Neural cell (in vitro differentiated cells): ENCODE measurements around the gene UPB1. TPM values are rescaled to one million over a fixed set of nuclear protein-coding genes. Genes with fewer than 3 reads are reported as not detected.

ENCODE experiments used
- H2AFZ ChIP-seq: fragments of 200-600, 300-800 bp; sonication (generic), shearing (Covaris generic); 2 replicates; pipeline ENCODE4 v1.6.0; 2014; ENCODE audit warnings: low read depth, mild to moderate bottlenecking, antibody characterized with exemption, low read length, moderate library complexity
- H3F3A ChIP-seq: fragments of 200-600 bp; shearing (Covaris generic); 2 replicates; pipeline ENCODE4 v1.6.1; 2016; ENCODE audit warnings: mild to moderate bottlenecking, moderate library complexity, mixed read lengths, antibody characterized with exemption, low read length; ENCODE audit not compliant: insufficient read depth, poor library complexity, severe bottlenecking
- H3K27ac ChIP-seq: fragments of 200-600, 300-800 bp; sonication (generic), shearing (Covaris generic); 2 replicates; pipeline ENCODE4 v1.5.1; 2014; ENCODE audit warnings: mild to moderate bottlenecking, low read length, moderate library complexity
- H3K27me3 ChIP-seq: fragments of 300-800, 200-600 bp; sonication (generic), shearing (Covaris generic); 2 replicates; pipeline ENCODE4 v1.6.0; 2014; ENCODE audit warnings: mild to moderate bottlenecking, low read depth, low read length, moderate library complexity; ENCODE audit not compliant: insufficient read depth
- H3K36me3 ChIP-seq: fragments of 300-800, 200-600 bp; sonication (generic), shearing (Covaris generic); 2 replicates; pipeline ENCODE4 v1.5.1; 2014; ENCODE audit warnings: mild to moderate bottlenecking, antibody characterized with exemption, low read length, moderate library complexity; ENCODE audit not compliant: insufficient read depth
- H3K4me2 ChIP-seq: fragments of 300-800, 200-600 bp; sonication (generic), shearing (Covaris generic); 2 replicates; pipeline ENCODE4 v1.6.0; 2014; ENCODE audit warnings: mild to moderate bottlenecking, low read length
- H3K4me3 ChIP-seq: fragments of 300-800, 200-600 bp; sonication (generic), shearing (Covaris generic); 2 replicates; pipeline ENCODE4 v1.5.1; 2014; ENCODE audit warnings: mild to moderate bottlenecking, low read length, moderate library complexity
- H3K79me2 ChIP-seq: fragments of 200-600 bp; shearing (Covaris generic); replicated peaks from 2 replicates; pipeline ENCODE4 v1.6.0; 2014; ENCODE audit warnings: mild to moderate bottlenecking, low read length, moderate library complexity; ENCODE audit not compliant: insufficient read depth
- H3K9ac ChIP-seq: fragments of 300-800, 200-600 bp; sonication (generic), shearing (Covaris generic); 2 replicates; pipeline ENCODE4 v1.6.1; 2016; ENCODE audit warnings: mild to moderate bottlenecking, low read length, mixed read lengths
- H3K9me2 ChIP-seq: fragments of 200-600 bp; shearing (Covaris generic); 2 replicates; pipeline ENCODE4 v1.6.1; 2016; ENCODE audit warnings: mild to moderate bottlenecking, low read length, mixed read lengths; ENCODE audit not compliant: insufficient read depth
- H3K9me3 ChIP-seq: fragments of 200-600, 300-800 bp; sonication (generic), shearing (Covaris generic); 2 replicates; pipeline ENCODE4 v1.6.1; 2016; ENCODE audit warnings: mild to moderate bottlenecking, mixed run types, low read length, moderate library complexity, mixed read lengths
- H4K20me1 ChIP-seq: fragments of 200-600 bp; shearing (Covaris generic); 2 replicates; pipeline ENCODE4 v1.6.1; 2016; ENCODE audit warnings: mild to moderate bottlenecking, mixed run types; ENCODE audit not compliant: insufficient read depth
- CTCF ChIP-seq: fragments of 450-650 bp; IDR thresholded peaks from 2 replicates; pipeline ENCODE4 v1.5.1; 2014; ENCODE audit warnings: antibody characterized with exemption, mild to moderate bottlenecking, moderate library complexity; ENCODE audit not compliant: poor library complexity, severe bottlenecking
- EP300 ChIP-seq: fragments of 450-650 bp; conservative IDR thresholded peaks from 2 replicates; pipeline ENCODE4 v1.6.1; 2014; ENCODE audit warnings: antibody characterized with exemption, mild to moderate bottlenecking, moderate library complexity; ENCODE audit not compliant: poor library complexity, severe bottlenecking
- EZH2 ChIP-seq: fragments of 200-600, 300-800 bp; shearing (Covaris generic), sonication (generic); IDR thresholded peaks from 2 replicates; pipeline ENCODE4 v1.6.1; 2014; ENCODE audit warnings: antibody characterized with exemption, low read length, borderline replicate concordance, mild to moderate bottlenecking; ENCODE audit not compliant: insufficient read depth, poor library complexity, severe bottlenecking
- MXI1 ChIP-seq: fragments of 450-650 bp; conservative IDR thresholded peaks from 2 replicates; pipeline ENCODE4 v1.6.1; 2014; ENCODE audit warnings: antibody characterized with exemption, mild to moderate bottlenecking; ENCODE audit not compliant: poor library complexity, severe bottlenecking
- POLR2AphosphoS5 ChIP-seq: IDR thresholded peaks from 2 replicates; pipeline ENCODE4 v1.6.1; 2012
- RAD21 ChIP-seq: fragments of 450-650 bp; conservative IDR thresholded peaks from 2 replicates; pipeline ENCODE4 v1.6.1; 2014; ENCODE audit warnings: antibody characterized with exemption, mild to moderate bottlenecking, moderate library complexity
- REST ChIP-seq: IDR thresholded peaks from 2 replicates; pipeline ENCODE4 v1.6.1; 2012; ENCODE audit warnings: borderline replicate concordance
- SMC3 ChIP-seq: fragments of 450-650 bp; conservative IDR thresholded peaks from 2 replicates; pipeline ENCODE4 v1.6.1; 2014; ENCODE audit warnings: antibody characterized with exemption, mild to moderate bottlenecking, moderate library complexity; ENCODE audit not compliant: poor library complexity
- TAF1 ChIP-seq: IDR thresholded peaks from 2 replicates; pipeline ENCODE4 v1.6.1; 2012; ENCODE audit warnings: low read depth
- polyA plus RNA-seq: library from polyadenylated mRNA; depleted of rRNA; stranded (reverse); fragments of >200 nt; gene quantifications from 2 replicates; pipeline ENCODE4 v1.2.3, GENCODE V29; 2014

The UPB1 gene
- polyA plus RNA-seq, 1 donor from 2014 or later: 0.12 TPM

GRCh38 chr22:24481641-24482040, 13.5 kb upstream of the UPB1 start:
- no peak overlapping the region for H3K9ac ChIP-seq
- no peak overlapping the region for H3K4me2 ChIP-seq

GRCh38 chr22:24482575-24482974, 12.6 kb upstream of the UPB1 start:
- H3K36me3 ChIP-seq: no peaks in the 10 kb centered on the region
- no peak overlapping the region for H3K9ac ChIP-seq
- H3K79me2 ChIP-seq: no peaks in the 10 kb centered on the region
- H3K4me2 ChIP-seq: no peak overlapping the region
- TF ChIP-seq POLR2AphosphoS5: no peak
- TF ChIP-seq CTCF: no peak
- TF ChIP-seq RAD21: no peak
- no peak for TF ChIP-seq EZH2
- no peak for TF ChIP-seq MXI1
- no peak for TF ChIP-seq TAF1
- TF ChIP-seq REST: no peak
- no peak for TF ChIP-seq SMC3
- TF ChIP-seq EP300: no peak
- H3F3A ChIP-seq: no peaks in the 10 kb centered on the region
- no peak overlapping the region for H3K27ac ChIP-seq
- no peaks in the 10 kb centered on the region for H3K9me2 ChIP-seq
- H3K27me3 ChIP-seq: no peaks in the 10 kb centered on the region
- H3K4me3 ChIP-seq: no peak overlapping the region
- H2AFZ ChIP-seq: no peak overlapping the region
- no peaks in the 10 kb centered on the region for H3K9me3 ChIP-seq
- no peaks in the 10 kb centered on the region for H4K20me1 ChIP-seq

More at GRCh38 chr22:24481641-24482040, 13.5 kb upstream of the UPB1 start:
- no peaks in the 10 kb centered on the region for H3K9me3 ChIP-seq
- TF ChIP-seq RAD21 (no peak), SMC3 (no peak), EZH2 (no peak), MXI1 (no peak)
- no peaks in the 10 kb centered on the region for H4K20me1 ChIP-seq
- no peak overlapping the region for H3K4me3 ChIP-seq
- no peaks in the 10 kb centered on the region for H3F3A ChIP-seq
- no peaks in the 10 kb centered on the region for H3K79me2 ChIP-seq
- H3K27ac ChIP-seq: no peak overlapping the region
- H3K27me3 ChIP-seq: no peaks in the 10 kb centered on the region
- H2AFZ ChIP-seq: no peak overlapping the region
- H3K36me3 ChIP-seq: no peaks in the 10 kb centered on the region
- no peaks in the 10 kb centered on the region for H3K9me2 ChIP-seq

- no peak overlapping the region for H3K4me2 ChIP-seq
These were observed 12.1 kb upstream of the UPB1 start for GRCh38 chr22:24482998-24483397.

More at GRCh38 chr22:24482998-24483397, 12.1 kb upstream of the UPB1 start:
- no peaks in the 10 kb centered on the region for H3K27me3 ChIP-seq
- TF ChIP-seq EZH2: no peak
- TF ChIP-seq REST: no peak
- TF ChIP-seq MXI1: no peak
- TF ChIP-seq SMC3: no peak
- TF ChIP-seq CTCF: no peak
- TF ChIP-seq RAD21: no peak
- TF ChIP-seq TAF1: no peak
- TF ChIP-seq POLR2AphosphoS5: no peak
- TF ChIP-seq EP300: no peak
- no peak overlapping the region for H3K9ac ChIP-seq
- H3K27ac ChIP-seq: no peak overlapping the region
- no peaks in the 10 kb centered on the region for H3K79me2 ChIP-seq
- no peaks in the 10 kb centered on the region for H3K36me3 ChIP-seq
- H4K20me1 ChIP-seq: no peaks in the 10 kb centered on the region
- no peaks in the 10 kb centered on the region for H3K9me3 ChIP-seq
- no peak overlapping the region for H3K4me3 ChIP-seq
- H3K9me2 ChIP-seq: no peaks in the 10 kb centered on the region
- H2AFZ ChIP-seq: no peak overlapping the region
- H3F3A ChIP-seq: no peaks in the 10 kb centered on the region
